GM19463 (cell line): ENCODE results near the gene BPIFA1.

Source experiments
- ATAC-seq: cut with Tn5 transposase; IDR thresholded peaks from one replicate; pipeline ENCODE4 v1.9.1; 2021; ENCODE audit warnings: mild to moderate bottlenecking, moderate library complexity; ENCODE audit not compliant: unreplicated experiment

The BPIFA1 gene

GRCh38 chr20:33239979-33240736 lies 4.4 kb downstream of the BPIFA1 start:
- ATAC-seq, result no peak

- no peak for ATAC-seq
Measured at GRCh38 chr20:33240923-33241322, 5.1 kb downstream of the BPIFA1 start.

- no peak for ATAC-seq
Measured at GRCh38 chr20:33242319-33243100, 6.7 kb downstream of the BPIFA1 start.

- no peak for ATAC-seq
Measured at GRCh38 chr20:33246077-33246476, 10.3 kb downstream of the BPIFA1 start.

GRCh38 chr20:33249456-33249855 lies 13.7 kb downstream of the BPIFA1 start:
- ATAC-seq, result no peak

- ATAC-seq, result no peak
Measured at GRCh38 chr20:33250666-33251065, 14.9 kb downstream of the BPIFA1 start.

- ATAC-seq, result no peak
Measured at GRCh38 chr20:33251496-33251895, 15.7 kb downstream of the BPIFA1 start.

- no peak for ATAC-seq
Measured at GRCh38 chr20:33252460-33252859, 16.7 kb downstream of the BPIFA1 start.

- ATAC-seq, result no peak
Measured at GRCh38 chr20:33255005-33255404, 19.2 kb downstream of the BPIFA1 start.

- ATAC-seq, result no peak
Measured at GRCh38 chr20:33257237-33257636, 21.4 kb downstream of the BPIFA1 start.

- no peak for ATAC-seq
Measured at GRCh38 chr20:33259371-33259770, 23.6 kb downstream of the BPIFA1 start.

- no peak for ATAC-seq
Measured at GRCh38 chr20:33261465-33261864, 25.7 kb downstream of the BPIFA1 start.

GRCh38 chr20:33262658-33263065 lies 26.9 kb downstream of the BPIFA1 start:
- ATAC-seq, result no peak

GRCh38 chr20:33263784-33264183 lies 28.0 kb downstream of the BPIFA1 start:
- ATAC-seq, result no peak

- ATAC-seq, result no peak
Measured at GRCh38 chr20:33267701-33268100, 31.9 kb downstream of the BPIFA1 start.

- ATAC-seq, result no peak
Measured at GRCh38 chr20:33272155-33272873, 36.5 kb downstream of the BPIFA1 start.

- ATAC-seq, result no peak
Measured at GRCh38 chr20:33273117-33273851, 37.5 kb downstream of the BPIFA1 start.

- no peak for ATAC-seq
Measured at GRCh38 chr20:33275215-33275614, 39.4 kb downstream of the BPIFA1 start.

- no peak for ATAC-seq
Measured at GRCh38 chr20:33275871-33276270, 40.1 kb downstream of the BPIFA1 start.

- ATAC-seq, result no peak
Measured at GRCh38 chr20:33276303-33277113, 40.7 kb downstream of the BPIFA1 start.
